SK-N-MC (cell line): ENCODE results near the gene RTL5.

ENCODE experiments used
- DNase-seq: peaks from one replicate; pipeline ENCODE4 v3.0.0-alpha.2; 2011; ENCODE audit warnings: low read depth, low spot score
- H3K27ac ChIP-seq: fragments of 200-600 bp; sonication (generic); 2 replicates; pipeline ENCODE4 v1.5.1; 2016; ENCODE audit warnings: mixed run types
- H3K36me3 ChIP-seq: fragments of 200-600 bp; sonication (generic); 2 replicates; pipeline ENCODE4 v1.6.1; 2017; ENCODE audit warnings: antibody characterized with exemption, low read length, mixed read lengths; ENCODE audit not compliant: insufficient read depth
- H3K4me3 ChIP-seq: fragments of 200-600 bp; sonication (generic); 2 replicates; pipeline ENCODE4 v1.5.1; 2016
- H3K9ac ChIP-seq: fragments of 200-600 bp; sonication (generic); 2 replicates; pipeline ENCODE4 v1.8.0; 2017; ENCODE audit warnings: mixed run types, mixed read lengths; ENCODE audit not compliant: insufficient read length
- H3K9me3 ChIP-seq: fragments of 200-600 bp; sonication (generic); 2 replicates; pipeline ENCODE4 v1.6.1; 2017; ENCODE audit warnings: low read depth, mild to moderate bottlenecking, antibody characterized with exemption, low read length, moderate library complexity, mixed read lengths
- EZH2 ChIP-seq: fragments of 200-600 bp; sonication (generic); IDR thresholded peaks from one replicate; pipeline ENCODE4 v1.6.1; 2017; ENCODE audit warnings: antibody characterized with exemption
- FOXP2 ChIP-seq: optimal IDR thresholded peaks from 2 replicates; pipeline ENCODE3; 2011; ENCODE audit warnings: mild to moderate bottlenecking, moderate library complexity; ENCODE audit not compliant: insufficient read depth; ENCODE audit errors: extremely low read length, control extremely low read depth
- POLR2AphosphoS5 ChIP-seq: IDR thresholded peaks from 2 replicates; pipeline ENCODE4 v1.6.1; 2012; ENCODE audit warnings: mild to moderate bottlenecking, low read depth, low read length, borderline replicate concordance

Gene RTL5

DNA sequence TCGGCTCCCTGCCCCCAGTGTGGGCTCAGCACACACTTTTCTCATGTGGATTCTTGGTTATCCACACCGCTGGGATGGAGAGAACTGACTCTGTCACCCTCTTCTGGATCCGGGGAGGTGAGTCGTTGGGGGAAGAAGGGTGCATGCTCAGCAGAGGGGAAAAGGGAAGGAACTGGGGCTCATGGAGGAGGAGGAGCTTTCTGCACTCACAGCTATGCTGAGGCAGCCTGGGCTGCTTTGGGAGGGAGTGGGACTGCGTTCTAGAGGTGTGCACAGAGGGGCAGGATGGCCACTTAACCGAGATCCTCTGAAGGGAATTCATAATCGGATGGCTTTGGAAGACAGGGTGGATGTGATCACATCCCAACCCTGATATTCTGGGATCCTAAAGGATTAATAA is 51.6 kb downstream of the RTL5 start:
- Histone ChIP-seq H3K4me3 (no peak overlapping the region), H3K36me3 (no peaks in the 10 kb centered on the region), H3K27ac (no peak overlapping the region), H3K9ac (no peak overlapping the region), H3K9me3 (no peaks in the 10 kb centered on the region)
- no peak for DNase-seq
- TF ChIP-seq FOXP2 (no peak), POLR2AphosphoS5 (no peak), EZH2 (no peak)

DNA sequence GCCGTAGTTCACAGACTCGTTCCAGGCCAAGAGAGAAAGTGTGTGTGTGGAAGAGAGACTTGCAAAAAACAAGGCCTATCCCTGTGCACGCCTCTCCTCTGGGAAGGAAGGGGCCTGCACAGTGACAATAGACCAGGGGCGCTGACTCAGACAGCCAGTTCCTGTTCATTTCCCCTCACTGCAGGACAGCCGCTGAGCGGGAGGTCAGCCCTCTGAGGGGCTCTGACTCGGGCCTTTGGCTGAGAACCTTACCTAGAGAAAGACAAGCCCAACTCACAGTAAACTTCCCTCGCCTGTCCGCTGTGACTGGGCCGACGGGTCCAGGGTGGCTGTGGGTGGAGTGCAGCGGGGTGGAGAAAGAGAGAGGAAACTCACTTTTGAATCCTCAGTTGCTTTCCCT is 52.1 kb downstream of the RTL5 start:
- DNase-seq = no peak
- H3K9ac ChIP-seq = no peak overlapping the region
- no peaks in the 10 kb centered on the region for H3K36me3 ChIP-seq
- TF ChIP-seq EZH2 (no peak), POLR2AphosphoS5 (no peak)
- no peaks in the 10 kb centered on the region for H3K9me3 ChIP-seq
- H3K4me3 ChIP-seq = no peak overlapping the region
- no peak overlapping the region for H3K27ac ChIP-seq

DNA sequence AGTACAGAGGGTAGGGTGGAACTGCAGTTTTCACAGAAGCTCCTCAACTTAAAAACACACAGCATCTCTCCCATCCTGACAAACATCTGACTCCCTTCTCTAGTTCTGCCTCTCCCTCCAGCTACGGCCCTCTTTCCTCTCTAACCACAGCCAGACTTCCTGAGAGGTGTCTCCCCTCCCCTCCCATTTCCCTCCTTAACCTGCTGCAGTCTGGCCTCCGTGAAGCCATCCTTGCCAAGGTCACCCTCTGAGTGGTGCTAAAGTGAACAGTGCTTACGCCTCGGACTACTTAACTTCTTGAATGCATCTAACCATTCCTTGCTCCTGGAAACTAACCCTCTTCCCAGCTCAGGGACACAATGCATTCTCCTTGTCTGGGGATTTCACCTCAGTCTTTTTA is 53.3 kb downstream of the RTL5 start:
- H3K9ac ChIP-seq = no peak overlapping the region
- H3K4me3 ChIP-seq = no peak overlapping the region
- H3K36me3 ChIP-seq = no peaks in the 10 kb centered on the region
- H3K9me3 ChIP-seq = no peaks in the 10 kb centered on the region
- DNase-seq = no peak
- TF ChIP-seq FOXP2 = no peak
- TF ChIP-seq POLR2AphosphoS5 = no peak
- TF ChIP-seq EZH2 = no peak
- H3K27ac ChIP-seq = no peak overlapping the region
